PFSK-1 (cell line): Measurements from ENCODE around the gene AKIP1. TPM values are rescaled to one million over a fixed set of nuclear protein-coding genes. Genes with fewer than 3 reads are reported as not detected.
A peak's percentile ranks its signal among the peaks of the same experiment; 100 is the strongest.

Experiments
- FOXP2 ChIP-seq: optimal IDR thresholded peaks from 2 replicates; pipeline ENCODE3; 2011; ENCODE audit warnings: borderline replicate concordance, control low read depth, inconsistent platforms; ENCODE audit not compliant: insufficient read depth; ENCODE audit errors: extremely low read length, extremely low read depth
- POLR2AphosphoS5 ChIP-seq: IDR thresholded peaks from 2 replicates; pipeline ENCODE4 v1.6.1; 2012; ENCODE audit warnings: low read depth, mild to moderate bottlenecking, control low read depth, low read length, moderate library complexity
- REST ChIP-seq, 2 experiments: IDR thresholded peaks; 2 replicates each; pipeline versions ENCODE4 v1.6.1 to v1.8.0; 2011 to 2012; ENCODE audit warnings: low read depth in 2 of 2, low read length in 2 of 2, control low read depth in 1 of 2, inconsistent platforms in 1 of 2, mild to moderate bottlenecking in 1 of 2, moderate library complexity in 1 of 2; ENCODE audit not compliant: insufficient read depth in 1 of 2
- SIN3A ChIP-seq: IDR thresholded peaks from 2 replicates; pipeline ENCODE4 v1.6.1; 2012; ENCODE audit warnings: mild to moderate bottlenecking, low read length, moderate library complexity, borderline replicate concordance; ENCODE audit not compliant: insufficient read depth
- TAF1 ChIP-seq: IDR thresholded peaks from 2 replicates; pipeline ENCODE4 v1.6.1; 2012; ENCODE audit warnings: low read length, control low read depth, borderline replicate concordance; ENCODE audit not compliant: insufficient read depth
- polyA plus RNA-seq: library from polyadenylated mRNA; unstranded; fragments of >200 nt; gene quantifications from one replicate; pipeline ENCODE4 v1.2.1, GENCODE V29; 2012; ENCODE audit warnings: low read depth, missing spikeins; ENCODE audit not compliant: insufficient read length

Gene AKIP1
- 46.3 TPM for polyA plus RNA-seq

GRCh38 chr11:8911029-8911823 lies at the start of gene AKIP1:
Gene AKIP1, plus strand, starts transcription at chr11:8911189. Its CDS starts 261 bp downstream, at chr11:8911450.
- TF ChIP-seq POLR2AphosphoS5 (peak; percentile 86), REST (IDR thresholded peaks at IDR 0.05; ENCODE audit: insufficient read depth in 1 of 2, low read depth in 2 of 2, low read length in 2 of 2) (no peak), FOXP2 (peak; percentile 29), SIN3A (peak; percentile 49; the same call in 1 of the 2 replicates), TAF1 (peak; percentile 69; the same call in 1 of the 2 replicates)

- TF ChIP-seq FOXP2 (no peak), REST (IDR thresholded peaks at IDR 0.05; ENCODE audit: insufficient read depth in 1 of 2, low read depth in 2 of 2, low read length in 2 of 2) (peak in 1 of 2 experiments; percentile 35; a peak in 1 of 4 replicates), SIN3A (peak; percentile 23; the same call in 1 of the 2 replicates), POLR2AphosphoS5 (no peak)
Measured at GRCh38 chr11:8863838-8864237, 47.2 kb upstream of the AKIP1 start.

GRCh38 chr11:8865304-8865703 lies 45.7 kb upstream of the AKIP1 start:
- TF ChIP-seq FOXP2: no peak
- no peak for TF ChIP-seq POLR2AphosphoS5
- no peak for TF ChIP-seq SIN3A
- TF ChIP-seq TAF1: no peak
- no peak for TF ChIP-seq REST (IDR thresholded peaks at IDR 0.05; ENCODE audit: insufficient read depth in 1 of 2, low read depth in 2 of 2, low read length in 2 of 2)

- no peak for TF ChIP-seq FOXP2
- no peak for TF ChIP-seq SIN3A
Measured at GRCh38 chr11:8867035-8867434, 44.0 kb upstream of the AKIP1 start.

- TF ChIP-seq FOXP2 (no peak), TAF1 (no peak)
Measured at GRCh38 chr11:8867931-8868631, 42.9 kb upstream of the AKIP1 start.
